ENCODE results near the gene CHN1.

The CHN1 gene

GRCh38 chr2:174827371-174828369 lies 177.5 kb downstream of the CHN1 start:
- peaks cover 26% of the 10 kb centered on the region for H3K36me3 Mint-ChIP-seq (ENCODE audit: low read depth)
- no peak for TF ChIP-seq CTCF (IDR thresholded peaks at IDR 0.05)
- DNase-seq = no peak
- peaks cover 1% of the 10 kb centered on the region for H3K27me3 Mint-ChIP-seq (ENCODE audit: low read depth, poor library complexity)
- H3K4me3 Mint-ChIP-seq = no peak overlapping the region
- H3K27ac Mint-ChIP-seq = peak overlapping the region; percentile 90
- peaks cover 44% of the 10 kb centered on the region for H3K4me1 Mint-ChIP-seq
- H3K9me3 Mint-ChIP-seq = no peaks in the 10 kb centered on the region

- peaks cover 44% of the 10 kb centered on the region for H3K4me1 Mint-ChIP-seq
- H3K27ac Mint-ChIP-seq = peak overlapping the region; percentile 69
These were observed 179.1 kb downstream of the CHN1 start for GRCh38 chr2:174826051-174826450.

GRCh38 chr2:174824068-174824467 lies 181.1 kb downstream of the CHN1 start:
- H3K4me1 Mint-ChIP-seq = peaks cover 36% of the 10 kb centered on the region
- DNase-seq = no peak
- peaks cover 5% of the 10 kb centered on the region for H3K9me3 Mint-ChIP-seq
- H3K27ac Mint-ChIP-seq = no peak overlapping the region
- peaks cover 3% of the 10 kb centered on the region for H3K27me3 Mint-ChIP-seq (ENCODE audit: low read depth, poor library complexity)
- no peak for TF ChIP-seq CTCF (IDR thresholded peaks at IDR 0.05)
- no peak overlapping the region for H3K4me3 Mint-ChIP-seq
- H3K36me3 Mint-ChIP-seq (ENCODE audit: low read depth) = peaks cover 44% of the 10 kb centered on the region

More at GRCh38 chr2:174826051-174826450, 179.1 kb downstream of the CHN1 start:
- Mint-ChIP-seq H3K27me3 (ENCODE audit: low read depth, poor library complexity) (peaks cover 3% of the 10 kb centered on the region), H3K9me3 (peaks cover 3% of the 10 kb centered on the region), H3K36me3 (ENCODE audit: low read depth) (peaks cover 42% of the 10 kb centered on the region), H3K4me3 (no peak overlapping the region)
- no peak for TF ChIP-seq CTCF (IDR thresholded peaks at IDR 0.05)
- DNase-seq = no peak

GRCh38 chr2:174821628-174822027 lies 183.6 kb downstream of the CHN1 start:
- H3K27me3 Mint-ChIP-seq (ENCODE audit: low read depth, poor library complexity) = peaks cover 3% of the 10 kb centered on the region
- no peak overlapping the region for H3K27ac Mint-ChIP-seq

GRCh38 chr2:174820361-174820760 lies 184.8 kb downstream of the CHN1 start:
- H3K9me3 Mint-ChIP-seq = peaks cover 5% of the 10 kb centered on the region
- peaks cover 57% of the 10 kb centered on the region for H3K36me3 Mint-ChIP-seq (ENCODE audit: low read depth)
- H3K4me3 Mint-ChIP-seq = no peak overlapping the region
- DNase-seq = no peak
- H3K27ac Mint-ChIP-seq = no peak overlapping the region
- no peak for TF ChIP-seq CTCF (IDR thresholded peaks at IDR 0.05)
- H3K27me3 Mint-ChIP-seq (ENCODE audit: low read depth, poor library complexity) = peaks cover 3% of the 10 kb centered on the region
- H3K4me1 Mint-ChIP-seq = peaks cover 7% of the 10 kb centered on the region

More at GRCh38 chr2:174821628-174822027, 183.6 kb downstream of the CHN1 start:
- Mint-ChIP-seq H3K9me3 (peaks cover 5% of the 10 kb centered on the region), H3K36me3 (ENCODE audit: low read depth) (peaks cover 46% of the 10 kb centered on the region), H3K4me3 (no peak overlapping the region), H3K4me1 (peaks cover 15% of the 10 kb centered on the region)
- no peak for TF ChIP-seq CTCF (IDR thresholded peaks at IDR 0.05)
- no peak for DNase-seq
